Brain microvascular endothelial cell (primary cell): ENCODE results near the gene NOL4L.

Experiments
- DNase-seq: peaks from one replicate; pipeline ENCODE4 v3.0.0-alpha.2; 2020
- H3K27ac ChIP-seq: fragments of 250-450 bp; sonication (Bioruptor Pico); 2 replicates; pipeline ENCODE4 v1.5.1; 2020; ENCODE audit warnings: mild to moderate bottlenecking, moderate library complexity
- H3K27me3 ChIP-seq: fragments of 250-450 bp; sonication (Bioruptor Pico); replicated peaks from 2 replicates; pipeline ENCODE4 v1.5.1; 2020; ENCODE audit warnings: mild to moderate bottlenecking
- H3K36me3 ChIP-seq: fragments of 250-450 bp; sonication (Bioruptor Pico); replicated peaks from 2 replicates; pipeline ENCODE4 v1.5.1; 2020; ENCODE audit warnings: mild to moderate bottlenecking
- H3K4me3 ChIP-seq: 2 replicates; pipeline ENCODE4 v1.5.1; 2011; ENCODE audit warnings: low read depth, mild to moderate bottlenecking, control low read depth, low read length, moderate library complexity
- in situ Hi-C: cut with HindIII; loops from 2 replicates; pipeline ENCODE4 v1.10.0; 2017; ENCODE audit warnings: low sequenced_read_pairs, low pct_ligation_motif_present
- TF ChIP-seq, protein P1 (sequence below): IDR thresholded peaks from 2 replicates; pipeline ENCODE4 v1.5.1; 2011; ENCODE audit warnings: low read depth, mild to moderate bottlenecking, moderate library complexity, low read length, control low read depth, inconsistent platforms; ENCODE audit errors: missing control alignments

The NOL4L gene

DNA sequence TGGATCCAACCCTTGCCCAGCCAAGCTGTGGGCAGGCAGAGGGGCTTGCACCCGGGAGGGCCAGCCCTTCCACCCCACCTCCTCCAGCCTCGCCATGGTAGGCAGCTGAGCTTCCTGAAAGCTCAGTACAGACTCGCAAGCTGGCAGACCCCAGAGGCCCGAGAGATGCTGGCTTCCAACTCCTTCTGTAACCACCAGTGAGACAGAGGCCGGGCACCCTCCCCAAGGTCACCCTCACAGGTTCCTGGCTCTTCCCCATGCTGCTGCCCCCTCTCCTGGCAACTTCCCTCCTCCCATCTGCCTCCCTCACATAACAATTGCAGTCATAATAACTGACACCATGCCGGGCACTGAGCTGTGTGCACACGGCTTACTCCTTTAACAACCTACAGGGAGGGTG lies 26.2 kb upstream of the NOL4L start:
- no peaks in the 10 kb centered on the region for H3K27me3 ChIP-seq
- H3K27ac ChIP-seq = no peak overlapping the region
- no peak overlapping the region for H3K4me3 ChIP-seq
- no peak for DNase-seq
- TF ChIP-seq, protein P1, sequence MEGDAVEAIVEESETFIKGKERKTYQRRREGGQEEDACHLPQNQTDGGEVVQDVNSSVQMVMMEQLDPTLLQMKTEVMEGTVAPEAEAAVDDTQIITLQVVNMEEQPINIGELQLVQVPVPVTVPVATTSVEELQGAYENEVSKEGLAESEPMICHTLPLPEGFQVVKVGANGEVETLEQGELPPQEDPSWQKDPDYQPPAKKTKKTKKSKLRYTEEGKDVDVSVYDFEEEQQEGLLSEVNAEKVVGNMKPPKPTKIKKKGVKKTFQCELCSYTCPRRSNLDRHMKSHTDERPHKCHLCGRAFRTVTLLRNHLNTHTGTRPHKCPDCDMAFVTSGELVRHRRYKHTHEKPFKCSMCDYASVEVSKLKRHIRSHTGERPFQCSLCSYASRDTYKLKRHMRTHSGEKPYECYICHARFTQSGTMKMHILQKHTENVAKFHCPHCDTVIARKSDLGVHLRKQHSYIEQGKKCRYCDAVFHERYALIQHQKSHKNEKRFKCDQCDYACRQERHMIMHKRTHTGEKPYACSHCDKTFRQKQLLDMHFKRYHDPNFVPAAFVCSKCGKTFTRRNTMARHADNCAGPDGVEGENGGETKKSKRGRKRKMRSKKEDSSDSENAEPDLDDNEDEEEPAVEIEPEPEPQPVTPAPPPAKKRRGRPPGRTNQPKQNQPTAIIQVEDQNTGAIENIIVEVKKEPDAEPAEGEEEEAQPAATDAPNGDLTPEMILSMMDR = no peak
- no peaks in the 10 kb centered on the region for H3K36me3 ChIP-seq
- in situ Hi-C loops = no loop called here

DNA sequence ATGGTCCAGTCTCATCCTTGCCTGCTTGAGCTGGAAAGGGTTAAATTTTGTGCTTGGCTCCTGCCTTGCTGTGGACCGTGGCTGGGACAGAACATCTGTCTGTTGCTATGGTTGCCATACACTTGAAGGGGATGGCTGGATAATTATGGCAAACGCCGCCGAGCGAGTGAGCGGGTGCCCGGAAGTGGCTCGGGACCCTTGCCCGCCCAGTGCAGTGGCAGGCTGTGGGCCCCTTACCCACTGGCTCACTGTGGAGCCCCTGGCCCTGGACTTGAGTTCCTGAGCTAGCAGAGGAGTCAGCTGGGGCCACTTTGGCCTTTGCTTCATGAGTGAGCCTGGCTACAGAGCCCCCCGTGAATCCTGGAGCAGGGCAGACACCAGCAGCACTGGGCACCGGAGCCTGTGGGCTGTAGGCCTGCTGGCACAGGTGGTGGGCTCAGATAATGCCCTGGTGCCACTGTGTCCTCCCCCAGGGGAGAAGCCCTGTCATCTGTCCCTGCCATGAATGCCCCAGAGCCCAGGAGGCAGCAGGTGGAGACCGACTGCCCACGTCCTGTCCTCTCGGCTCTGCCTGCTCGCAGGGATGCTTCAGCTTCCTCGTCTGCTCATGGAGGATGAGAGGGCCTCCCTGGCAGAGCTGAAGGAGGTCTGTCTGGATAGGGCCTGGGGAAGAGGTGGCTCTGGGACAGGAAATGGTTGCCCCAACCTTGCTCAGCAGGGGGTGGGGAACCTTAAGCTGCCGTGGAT lies 25.5 kb upstream of the NOL4L start:
- H3K4me3 ChIP-seq = no peak overlapping the region
- H3K27me3 ChIP-seq = peaks cover 5% of the 10 kb centered on the region
- TF ChIP-seq, protein P1 = no peak
- in situ Hi-C loops = no loop called here
- DNase-seq = no peak
- no peaks in the 10 kb centered on the region for H3K36me3 ChIP-seq
- no peak overlapping the region for H3K27ac ChIP-seq

DNA sequence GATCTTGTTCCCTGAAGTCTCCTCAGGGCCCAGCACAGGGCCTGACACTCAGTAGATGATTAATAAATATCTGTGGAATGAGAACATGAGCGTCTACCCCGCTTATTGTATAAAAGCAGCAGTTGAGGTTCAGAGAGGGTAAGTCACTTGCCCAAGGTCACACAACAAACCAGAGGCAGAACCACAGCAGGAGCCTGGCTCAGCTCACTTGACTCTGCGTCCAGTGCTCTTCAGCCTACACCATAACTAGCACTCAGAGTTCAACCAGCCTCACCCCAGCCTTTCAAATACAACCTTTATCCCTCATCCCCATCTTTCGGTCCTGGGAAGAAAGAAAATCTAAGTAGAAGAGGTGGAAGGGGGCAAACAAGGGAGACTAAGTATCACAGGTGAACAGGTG lies 24.9 kb upstream of the NOL4L start:
- Histone ChIP-seq H3K27ac (no peak overlapping the region), H3K4me3 (no peak overlapping the region), H3K27me3 (peaks cover 8% of the 10 kb centered on the region), H3K36me3 (no peaks in the 10 kb centered on the region)
- TF ChIP-seq, protein P1 = no peak
- DNase-seq = no peak
- in situ Hi-C loops = no loop called here

DNA sequence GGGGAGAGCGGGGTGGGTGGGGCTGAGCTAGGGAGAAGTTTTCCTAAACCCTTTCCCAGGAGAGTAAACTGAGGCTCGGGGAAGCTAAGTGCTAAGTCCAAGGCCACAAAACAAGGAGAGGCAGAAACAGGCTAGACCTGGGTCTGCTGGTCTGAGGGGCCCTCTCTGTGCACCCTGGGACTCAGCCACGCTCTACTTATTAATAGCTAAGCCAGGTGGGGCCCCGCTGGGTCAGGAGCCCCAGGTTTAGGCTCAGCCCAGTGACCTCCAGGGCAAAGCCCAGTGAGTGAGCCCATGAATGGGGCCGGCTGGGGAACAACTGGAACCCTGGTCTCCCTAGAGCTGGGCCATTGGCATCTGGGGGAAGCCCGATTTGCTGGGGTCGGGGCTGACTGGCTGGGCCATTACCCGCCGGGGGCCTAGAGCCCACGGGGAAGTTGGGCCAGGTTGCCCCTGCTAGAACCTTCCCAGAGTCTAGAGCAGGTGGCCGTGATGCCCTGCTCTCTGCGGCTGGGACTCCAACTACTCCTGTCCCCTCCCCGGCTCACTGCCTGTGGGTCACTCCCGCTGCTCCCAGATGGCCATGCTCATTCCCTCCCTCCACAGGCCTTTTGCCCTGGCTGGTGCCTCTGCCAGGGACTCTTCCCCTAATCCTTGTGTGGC lies 24.1 kb upstream of the NOL4L start:
- Histone ChIP-seq H3K4me3 (no peak overlapping the region), H3K27ac (no peak overlapping the region), H3K36me3 (no peaks in the 10 kb centered on the region), H3K27me3 (peaks cover 8% of the 10 kb centered on the region)
- TF ChIP-seq, protein P1 = no peak
- no peak for DNase-seq
- in situ Hi-C loops = no loop called here

DNA sequence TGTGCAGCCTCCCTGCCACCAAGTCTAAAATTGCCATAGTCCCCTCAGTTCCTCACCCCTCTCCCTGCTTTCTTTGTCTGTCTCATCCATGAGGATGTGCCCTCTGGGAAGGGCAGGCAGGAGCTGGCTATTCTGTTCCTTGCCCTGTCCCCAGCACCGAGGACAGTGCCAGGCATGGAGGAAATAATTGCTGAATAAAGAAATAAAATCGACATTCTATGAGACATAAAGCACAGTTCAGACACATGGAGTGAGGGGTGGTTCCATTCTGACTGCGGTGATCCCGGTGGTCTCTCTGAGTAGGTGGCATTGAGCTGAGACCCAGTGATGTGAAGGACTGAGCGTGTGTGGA lies 23.5 kb upstream of the NOL4L start:
- H3K27me3 ChIP-seq = peaks cover 8% of the 10 kb centered on the region
- TF ChIP-seq, protein P1 = no peak
- in situ Hi-C loops = no loop called here
- H3K27ac ChIP-seq = no peak overlapping the region
- no peak for DNase-seq
- no peaks in the 10 kb centered on the region for H3K36me3 ChIP-seq
- no peak overlapping the region for H3K4me3 ChIP-seq
